Measurements from ENCODE around the gene LIPC. TPM values are rescaled to one million over a fixed set of nuclear protein-coding genes. Genes with fewer than 3 reads are reported as not detected.

The LIPC gene
- total and polyA plus RNA-seq, 2 experiments from 2014 or later: not detected

- TF ChIP-seq ZNF462 (CRISPR knock-in tag; IDR thresholded peaks at IDR 0.05): no peak
- no peak for TF ChIP-seq EZH2phosphoT487 (IDR thresholded peaks at IDR 0.05; ENCODE audit: unreplicated experiment)
- TF ChIP-seq ZNF114 (CRISPR knock-in tag; IDR thresholded peaks at IDR 0.05): no peak
- TF ChIP-seq CREB1 (CRISPR knock-in tag; IDR thresholded peaks at IDR 0.05; ENCODE audit: low read depth): no peak
- TF ChIP-seq ZNF331 (CRISPR knock-in tag; IDR thresholded peaks at IDR 0.05; ENCODE audit: low read depth): no peak
- TF ChIP-seq JUNB (IDR thresholded peaks at IDR 0.05; ENCODE audit: unreplicated experiment): no peak
- no peak for TF ChIP-seq POLR2AphosphoS5 (IDR thresholded peaks at IDR 0.05; ENCODE audit: low read depth)
- TF ChIP-seq NANOG (IDR thresholded peaks at IDR 0.05; ENCODE audit: borderline replicate concordance): no peak
Measured at GRCh38 chr15:58558777-58559176, 127.0 kb downstream of the LIPC start (continued).

- no peak for TF ChIP-seq CREB1 (CRISPR knock-in tag; IDR thresholded peaks at IDR 0.05; ENCODE audit: low read depth)
- no peak overlapping the region for H3K4me2 ChIP-seq
- no peak overlapping the region for H3K27ac ChIP-seq (ENCODE audit: low read depth)
- peaks cover 9% of the 10 kb centered on the region for H3K4me1 ChIP-seq (ENCODE audit: insufficient read depth)
- no peaks in the 10 kb centered on the region for H3K27me3 ChIP-seq (ENCODE audit: insufficient read depth)
- no peaks in the 10 kb centered on the region; the same call in 1 of the 2 replicates for H3K36me3 ChIP-seq (ENCODE audit: insufficient read depth)
- H3K27me3 Mint-ChIP-seq (ENCODE audit: insufficient read depth, low read depth, poor library complexity): peaks cover 2% of the 10 kb centered on the region
- H3K9me2 ChIP-seq (ENCODE audit: insufficient read depth): 0 out of 2 replicates have a peak, but pooled peaks cover 5% of the 10 kb centered on the region
- H4K20me1 ChIP-seq (replicated peaks; ENCODE audit: insufficient read depth): no peaks in the 10 kb centered on the region
- no peak overlapping the region for H3K4me3 ChIP-seq
- H3K4me1 Mint-ChIP-seq: peaks cover 20% of the 10 kb centered on the region
- no peak overlapping the region for H3K4me3 Mint-ChIP-seq
- H3K27ac Mint-ChIP-seq: no peak overlapping the region
- H3K79me2 ChIP-seq (replicated peaks; ENCODE audit: insufficient read depth): no peaks in the 10 kb centered on the region
- no peak for ATAC-seq
- peaks cover 5% of the 10 kb centered on the region; the same call in 1 of the 3 replicates for H3K36me3 Mint-ChIP-seq (ENCODE audit: low read depth)
- H3F3A ChIP-seq (replicated peaks; ENCODE audit: low read depth): no peaks in the 10 kb centered on the region
- peaks cover 10% of the 10 kb centered on the region; the same call in 2 of the 3 replicates for H3K9me3 Mint-ChIP-seq
- H2AFZ ChIP-seq: no peak overlapping the region
- no peak for DNase-seq (ENCODE audit: low spot score)
Measured at GRCh38 chr15:58559904-58560588, 128.3 kb downstream of the LIPC start.
